Breast epithelium (tissue), 3 donors: Measurements from ENCODE around the gene ZNF620.
"Not testable (repeated sequence)": the region's sequence is repeated elsewhere in the genome, so short reads cannot be mapped to it uniquely, and the experiment has no call there.

ENCODE experiments used
- POLR2A ChIP-seq: fragments of 450-650 bp; IDR thresholded peaks from one replicate; pipeline ENCODE4 v1.6.1; 2016; ENCODE audit warnings: antibody characterized with exemption, mild to moderate bottlenecking, moderate library complexity
- TF ChIP-seq, protein P1 (sequence below), 3 donors: fragments of 450-650 bp; IDR thresholded peaks; one replicate each; pipeline ENCODE4 v1.5.1; 2016 to 2017; ENCODE audit warnings: antibody characterized with exemption in 3 of 3, mild to moderate bottlenecking in 3 of 3, moderate library complexity in 3 of 3

DNA sequence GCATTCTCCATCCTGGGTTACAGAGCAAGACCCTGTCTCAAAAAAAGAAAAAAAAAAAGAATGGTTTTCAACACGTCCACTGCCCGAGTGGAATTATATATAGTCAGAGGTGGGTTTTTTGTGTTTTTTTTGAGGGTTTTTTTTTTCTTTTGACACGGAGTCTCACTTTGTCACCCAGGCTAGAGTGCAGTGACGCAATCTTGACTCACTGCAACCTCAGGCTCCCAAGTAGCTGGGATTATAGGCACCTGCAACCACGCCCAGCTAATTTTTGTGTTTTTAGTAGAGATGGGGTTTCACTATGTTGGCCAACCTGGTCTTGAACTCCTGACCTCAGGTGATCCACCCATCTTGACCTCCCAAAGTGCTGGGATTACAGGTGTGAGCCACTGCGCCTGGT lies 45.4 kb upstream of the ZNF620 start:
- TF ChIP-seq, protein P1, sequence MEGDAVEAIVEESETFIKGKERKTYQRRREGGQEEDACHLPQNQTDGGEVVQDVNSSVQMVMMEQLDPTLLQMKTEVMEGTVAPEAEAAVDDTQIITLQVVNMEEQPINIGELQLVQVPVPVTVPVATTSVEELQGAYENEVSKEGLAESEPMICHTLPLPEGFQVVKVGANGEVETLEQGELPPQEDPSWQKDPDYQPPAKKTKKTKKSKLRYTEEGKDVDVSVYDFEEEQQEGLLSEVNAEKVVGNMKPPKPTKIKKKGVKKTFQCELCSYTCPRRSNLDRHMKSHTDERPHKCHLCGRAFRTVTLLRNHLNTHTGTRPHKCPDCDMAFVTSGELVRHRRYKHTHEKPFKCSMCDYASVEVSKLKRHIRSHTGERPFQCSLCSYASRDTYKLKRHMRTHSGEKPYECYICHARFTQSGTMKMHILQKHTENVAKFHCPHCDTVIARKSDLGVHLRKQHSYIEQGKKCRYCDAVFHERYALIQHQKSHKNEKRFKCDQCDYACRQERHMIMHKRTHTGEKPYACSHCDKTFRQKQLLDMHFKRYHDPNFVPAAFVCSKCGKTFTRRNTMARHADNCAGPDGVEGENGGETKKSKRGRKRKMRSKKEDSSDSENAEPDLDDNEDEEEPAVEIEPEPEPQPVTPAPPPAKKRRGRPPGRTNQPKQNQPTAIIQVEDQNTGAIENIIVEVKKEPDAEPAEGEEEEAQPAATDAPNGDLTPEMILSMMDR (IDR thresholded peaks at IDR 0.05), result not testable (repeated sequence)
- not testable (repeated sequence) for TF ChIP-seq POLR2A
